ENCODE data around the gene CA11. TPM values are rescaled to one million over a fixed set of nuclear protein-coding genes. Genes with fewer than 3 reads are reported as not detected.

Gene CA11
- total RNA-seq, 1 donor from 2014 or later, result 12.6 TPM

- H3K4me1 ChIP-seq, result no peaks in the 10 kb centered on the region
- Mint-ChIP-seq H3K36me3 (no peaks in the 10 kb centered on the region), H3K4me3 (no peak overlapping the region), H3K4me1 (peaks cover 4% of the 10 kb centered on the region), H3K9me3 (no peaks in the 10 kb centered on the region), H3K27me3 (ENCODE audit: insufficient read depth, low read depth) (peaks cover 5% of the 10 kb centered on the region), H3K27ac (no peak overlapping the region)
- H3K27ac ChIP-seq, result no peak overlapping the region
- no peaks in the 10 kb centered on the region for H3K27me3 ChIP-seq
- no peaks in the 10 kb centered on the region for H3K36me3 ChIP-seq
- H3K4me3 ChIP-seq, result no peak overlapping the region
- no peak for DNase-seq (ENCODE audit: low spot score)
- TF ChIP-seq CTCF (IDR thresholded peaks at IDR 0.05) (no peak), EZH2phosphoT487 (IDR thresholded peaks at IDR 0.05) (no peak), EZH2 (IDR thresholded peaks at IDR 0.05) (no peak)
- no peak overlapping the region for H2AFZ ChIP-seq (replicated peaks)
- no peak overlapping the region for H3K9ac ChIP-seq
- no peak overlapping the region for H3K4me2 ChIP-seq
- no peaks in the 10 kb centered on the region for H4K20me1 ChIP-seq (ENCODE audit: low read depth)
- no peaks in the 10 kb centered on the region for H3F3A ChIP-seq (ENCODE audit: low read depth)
- H3K9me3 ChIP-seq (ENCODE audit: low read depth), result no peaks in the 10 kb centered on the region
- H3K79me2 ChIP-seq (ENCODE audit: low read depth), result no peaks in the 10 kb centered on the region
These were observed 49.8 kb downstream of the CA11 start for GRCh38 chr19:48596237-48596636.

- H3K79me2 ChIP-seq (ENCODE audit: low read depth), result no peaks in the 10 kb centered on the region
- no peak overlapping the region for H3K4me3 ChIP-seq
- no peaks in the 10 kb centered on the region for H3K9me3 Mint-ChIP-seq
- no peak overlapping the region for H3K4me3 Mint-ChIP-seq
- H3K9me3 ChIP-seq (ENCODE audit: low read depth), result no peaks in the 10 kb centered on the region
- DNase-seq (ENCODE audit: low spot score), result no peak
- TF ChIP-seq EZH2 (IDR thresholded peaks at IDR 0.05) (no peak), CTCF (IDR thresholded peaks at IDR 0.05) (no peak), EZH2phosphoT487 (IDR thresholded peaks at IDR 0.05) (no peak)
- H3K4me2 ChIP-seq, result no peak overlapping the region
- peaks cover 5% of the 10 kb centered on the region for H3K27me3 Mint-ChIP-seq (ENCODE audit: insufficient read depth, low read depth)
- no peaks in the 10 kb centered on the region for H3K36me3 Mint-ChIP-seq
- H3K36me3 ChIP-seq, result no peaks in the 10 kb centered on the region
- H2AFZ ChIP-seq (replicated peaks), result no peak overlapping the region
- H3K4me1 ChIP-seq, result no peaks in the 10 kb centered on the region
- H4K20me1 ChIP-seq (ENCODE audit: low read depth), result no peaks in the 10 kb centered on the region
- no peak overlapping the region for H3K9ac ChIP-seq
- H3K27ac ChIP-seq, result no peak overlapping the region
- H3F3A ChIP-seq (ENCODE audit: low read depth), result no peaks in the 10 kb centered on the region
- no peaks in the 10 kb centered on the region for H3K27me3 ChIP-seq
- peaks cover 4% of the 10 kb centered on the region for H3K4me1 Mint-ChIP-seq
- no peak overlapping the region for H3K27ac Mint-ChIP-seq
These were observed 50.2 kb downstream of the CA11 start for GRCh38 chr19:48595833-48596232.

- H3K4me1 ChIP-seq, result no peaks in the 10 kb centered on the region
- H3K9me3 ChIP-seq (ENCODE audit: low read depth), result no peaks in the 10 kb centered on the region
- no peak for DNase-seq (ENCODE audit: low spot score)
- H3K4me2 ChIP-seq, result no peak overlapping the region
- no peak overlapping the region for H2AFZ ChIP-seq (replicated peaks)
- no peaks in the 10 kb centered on the region for H3K79me2 ChIP-seq (ENCODE audit: low read depth)
- no peaks in the 10 kb centered on the region for H3K9me3 Mint-ChIP-seq
- no peaks in the 10 kb centered on the region for H3K36me3 ChIP-seq
- peak overlapping the region; percentile 90 for H3K27ac Mint-ChIP-seq
- H3K27me3 ChIP-seq, result no peaks in the 10 kb centered on the region
- no peak overlapping the region for H3K27ac ChIP-seq
- H3F3A ChIP-seq (ENCODE audit: low read depth), result no peaks in the 10 kb centered on the region
- H4K20me1 ChIP-seq (ENCODE audit: low read depth), result no peaks in the 10 kb centered on the region
- TF ChIP-seq CTCF (IDR thresholded peaks at IDR 0.05) (no peak), EZH2 (IDR thresholded peaks at IDR 0.05) (no peak), EZH2phosphoT487 (IDR thresholded peaks at IDR 0.05) (no peak)
- peaks cover 5% of the 10 kb centered on the region for H3K27me3 Mint-ChIP-seq (ENCODE audit: insufficient read depth, low read depth)
- no peak overlapping the region for H3K4me3 Mint-ChIP-seq
- H3K4me1 Mint-ChIP-seq, result peaks cover 7% of the 10 kb centered on the region
- H3K4me3 ChIP-seq, result no peak overlapping the region
- no peak overlapping the region for H3K9ac ChIP-seq
- no peaks in the 10 kb centered on the region for H3K36me3 Mint-ChIP-seq
These were observed 50.8 kb downstream of the CA11 start for GRCh38 chr19:48595171-48595570.

Data from neural progenitor cell (in vitro differentiated cells).